ENCODE results near the gene SCN9A. TPM values are rescaled to one million over a fixed set of nuclear protein-coding genes. Genes with fewer than 3 reads are reported as not detected.

The SCN9A gene
- total RNA-seq, 3 donors from 2014 or later: 9.0 to 24.3 (median 23.3) TPM

GRCh38 chr2:166384774-166385173, 9.0 kb upstream of the SCN9A start:
- ATAC-seq (no peak), DNase-seq (peak in 1 of 3 donors; percentile 25)
- Histone ChIP-seq H3K9me3 (no peaks in the 10 kb centered on the region), H3K4me1 (ENCODE audit: low read depth) (no peaks in the 10 kb centered on the region), H3K4me3 (no peak overlapping the region), H3K36me3 (ENCODE audit: low read depth) (no peaks in the 10 kb centered on the region)
- TF ChIP-seq, protein P1, sequence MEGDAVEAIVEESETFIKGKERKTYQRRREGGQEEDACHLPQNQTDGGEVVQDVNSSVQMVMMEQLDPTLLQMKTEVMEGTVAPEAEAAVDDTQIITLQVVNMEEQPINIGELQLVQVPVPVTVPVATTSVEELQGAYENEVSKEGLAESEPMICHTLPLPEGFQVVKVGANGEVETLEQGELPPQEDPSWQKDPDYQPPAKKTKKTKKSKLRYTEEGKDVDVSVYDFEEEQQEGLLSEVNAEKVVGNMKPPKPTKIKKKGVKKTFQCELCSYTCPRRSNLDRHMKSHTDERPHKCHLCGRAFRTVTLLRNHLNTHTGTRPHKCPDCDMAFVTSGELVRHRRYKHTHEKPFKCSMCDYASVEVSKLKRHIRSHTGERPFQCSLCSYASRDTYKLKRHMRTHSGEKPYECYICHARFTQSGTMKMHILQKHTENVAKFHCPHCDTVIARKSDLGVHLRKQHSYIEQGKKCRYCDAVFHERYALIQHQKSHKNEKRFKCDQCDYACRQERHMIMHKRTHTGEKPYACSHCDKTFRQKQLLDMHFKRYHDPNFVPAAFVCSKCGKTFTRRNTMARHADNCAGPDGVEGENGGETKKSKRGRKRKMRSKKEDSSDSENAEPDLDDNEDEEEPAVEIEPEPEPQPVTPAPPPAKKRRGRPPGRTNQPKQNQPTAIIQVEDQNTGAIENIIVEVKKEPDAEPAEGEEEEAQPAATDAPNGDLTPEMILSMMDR (IDR thresholded peaks at IDR 0.05): no peak
- intact Hi-C loops (cut with DNase I, micrococcal nuclease): no loop called here

DNA sequence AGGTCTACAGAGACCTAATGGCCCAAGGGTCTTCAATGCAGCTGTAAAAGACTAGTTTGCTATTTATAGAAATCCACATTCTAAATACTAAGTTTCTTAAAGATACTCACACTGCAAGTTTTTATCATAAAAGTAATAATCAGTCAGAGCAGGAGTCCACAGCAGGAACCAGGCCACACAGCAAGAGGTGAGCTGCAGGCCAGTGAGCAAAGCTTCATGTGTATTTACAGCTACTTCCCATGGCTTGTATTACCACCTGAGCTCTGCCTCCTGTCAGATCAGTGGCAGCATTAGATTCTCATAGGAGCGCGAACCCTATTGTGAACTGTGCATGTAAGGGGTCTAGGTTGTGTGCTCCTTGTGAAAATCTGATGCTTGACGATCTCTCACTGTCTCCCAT, 6.7 kb upstream of the SCN9A start:
- ATAC-seq (no peak), DNase-seq (no peak)
- TF ChIP-seq, protein P1 (IDR thresholded peaks at IDR 0.05): no peak
- H3K9me3 ChIP-seq: no peaks in the 10 kb centered on the region
- intact Hi-C loops (cut with DNase I, micrococcal nuclease): no loop called here
- no peaks in the 10 kb centered on the region for H3K4me1 ChIP-seq (ENCODE audit: low read depth)
- H3K36me3 ChIP-seq (ENCODE audit: low read depth): no peaks in the 10 kb centered on the region
- H3K4me3 ChIP-seq: no peak overlapping the region

DNA sequence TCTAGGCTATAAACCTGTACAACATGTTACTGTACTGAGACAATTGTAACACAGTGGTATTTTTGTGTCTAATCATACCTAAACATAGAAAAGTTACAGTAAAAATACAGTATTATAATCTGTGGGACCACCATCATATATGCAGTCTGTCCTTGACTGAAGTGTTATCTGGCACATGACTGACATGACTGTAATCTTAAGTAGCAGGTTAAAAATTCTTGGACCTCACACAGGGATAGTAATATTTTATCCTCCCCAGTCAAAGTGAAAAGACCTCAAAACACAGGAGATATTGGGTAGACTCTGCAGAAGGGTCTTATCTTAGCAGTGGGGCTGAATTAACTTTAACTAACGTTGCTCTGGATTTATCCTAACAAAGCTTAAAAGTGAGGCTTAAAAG, 4.9 kb upstream of the SCN9A start:
- ATAC-seq: no peak

DNA sequence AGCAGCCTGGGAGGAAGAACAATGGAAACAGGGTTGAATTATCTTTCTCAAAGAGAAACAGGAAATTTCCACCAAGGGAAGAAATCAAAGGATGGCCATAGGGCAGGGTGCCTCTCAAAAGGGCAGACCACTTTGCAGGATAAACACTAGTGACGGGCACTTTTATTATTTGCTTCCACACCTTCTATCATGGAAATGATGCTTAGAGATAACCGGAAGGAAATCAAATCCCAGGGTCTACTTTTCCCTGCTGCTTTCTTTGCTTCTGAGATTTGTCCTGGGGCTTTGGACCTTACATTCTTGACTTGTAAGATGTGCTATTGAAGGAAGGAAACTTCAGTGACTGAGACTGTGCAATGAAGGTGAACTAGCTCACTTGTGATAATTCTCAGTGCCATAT, 1.1 kb upstream of the SCN9A start:
- ATAC-seq (no peak), DNase-seq (no peak)
- Histone ChIP-seq H3K4me3 (no peak overlapping the region), H3K9me3 (no peaks in the 10 kb centered on the region), H3K36me3 (ENCODE audit: low read depth) (no peaks in the 10 kb centered on the region), H3K4me1 (ENCODE audit: low read depth) (peaks cover 5% of the 10 kb centered on the region)
- TF ChIP-seq, protein P1 (IDR thresholded peaks at IDR 0.05): no peak
- intact Hi-C loops (cut with DNase I, micrococcal nuclease): no loop called here

More for the DNA sequence above, 4.9 kb upstream of the SCN9A start:
- H3K4me3 ChIP-seq: no peak overlapping the region
- no peaks in the 10 kb centered on the region for H3K4me1 ChIP-seq (ENCODE audit: low read depth)
- no peaks in the 10 kb centered on the region for H3K36me3 ChIP-seq (ENCODE audit: low read depth)
- TF ChIP-seq, protein P1 (IDR thresholded peaks at IDR 0.05): no peak
- intact Hi-C loops (cut with DNase I, micrococcal nuclease): no loop called here
- H3K9me3 ChIP-seq: no peaks in the 10 kb centered on the region
- no peak for DNase-seq

- TF ChIP-seq, protein P1 (IDR thresholded peaks at IDR 0.05): no peak
- DNase-seq (no peak), ATAC-seq (no peak)
- Histone ChIP-seq H3K9me3 (no peaks in the 10 kb centered on the region), H3K4me3 (no peak overlapping the region), H3K4me1 (ENCODE audit: low read depth) (peaks cover 5% of the 10 kb centered on the region), H3K36me3 (ENCODE audit: low read depth) (no peaks in the 10 kb centered on the region)
- intact Hi-C loops (cut with DNase I, micrococcal nuclease): no loop called here
Observed at GRCh38 chr2:166376488-166376828, 714 bp upstream of the SCN9A start.

GRCh38 chr2:166375195-166375735, 479 bp downstream of the SCN9A start:
- ATAC-seq (peak; percentile 49), DNase-seq (peak in 1 of 3 donors; percentile 47)
- peak overlapping the region; percentile 28 for H3K4me3 ChIP-seq
- TF ChIP-seq, protein P1 (IDR thresholded peaks at IDR 0.05): no peak
- H3K4me1 ChIP-seq (ENCODE audit: low read depth): peaks cover 5% of the 10 kb centered on the region
- H3K36me3 ChIP-seq (ENCODE audit: low read depth): no peaks in the 10 kb centered on the region
- intact Hi-C loops (cut with DNase I, micrococcal nuclease): no loop called here
- no peaks in the 10 kb centered on the region for H3K9me3 ChIP-seq

Data from mucosa of descending colon (tissue), 3 donors.